Vagina (tissue), 2 donors: ENCODE results near the gene ZCCHC7. TPM values are rescaled to one million over a fixed set of nuclear protein-coding genes. Genes with fewer than 3 reads are reported as not detected.

Experiments used
- DNase-seq, 2 donors: peaks; one replicate each; pipeline ENCODE4 v3.0.0-alpha.2; 2017; ENCODE audit errors: extremely low spot score in 2 of 2
- H3K27ac ChIP-seq: fragments of 200-600 bp; sonication (generic); one replicate; pipeline ENCODE4 v1.5.1; 2019
- H3K27me3 ChIP-seq: fragments of 200-600 bp; sonication (generic); one replicate; pipeline ENCODE4 v1.5.1; 2019
- H3K36me3 ChIP-seq, 2 donors: fragments of 200-600 bp; sonication (generic); one replicate each; pipeline ENCODE4 v1.5.1; 2017 to 2019
- H3K4me1 ChIP-seq: fragments of 200-600 bp; sonication (generic); one replicate; pipeline ENCODE4 v1.5.1; 2019
- H3K4me3 ChIP-seq, 2 donors: fragments of 200-600 bp; sonication (generic); 1 replicate in 1 of 2; 2 replicates in 1 of 2; pipeline ENCODE4 v1.5.1; 2016 to 2019
- H3K9me3 ChIP-seq: fragments of 200-600 bp; sonication (generic); one replicate; pipeline ENCODE4 v1.5.1; 2019
- CTCF ChIP-seq, 3 experiments: fragments of 450-650 bp in 2 of 3; fragments of 200-600 bp in 1 of 3; sonication (generic) in 1 of 3; IDR thresholded peaks; one replicate each; pipeline ENCODE4 v1.5.1; 2017 to 2019; ENCODE audit warnings: antibody characterized with exemption in 3 of 3, mild to moderate bottlenecking in 2 of 3, moderate library complexity in 2 of 3
- POLR2A ChIP-seq, 2 donors: fragments of 450-650 bp; IDR thresholded peaks; one replicate each; pipeline ENCODE4 v1.6.1; 2017; ENCODE audit warnings: antibody characterized with exemption in 2 of 2, mild to moderate bottlenecking in 2 of 2, moderate library complexity in 2 of 2
- POLR2AphosphoS5 ChIP-seq, 2 donors: sonication (generic); formaldehyde crosslinking; IDR thresholded peaks; one replicate each; pipeline ENCODE4 v1.9.0; 2017; ENCODE audit warnings: antibody characterized with exemption in 2 of 2, mild to moderate bottlenecking in 2 of 2, low read depth in 1 of 2; ENCODE audit not compliant: insufficient read depth in 1 of 2
- intact Hi-C: fragments of 100-400 bp; cut with DNase I; formaldehyde crosslinking; loops from one replicate; pipeline ENCODE4 v1.15.1; 2023
- total RNA-seq: library from RNA; depleted of rRNA; stranded (reverse); fragments of >200 nt; gene quantifications from one replicate; pipeline ENCODE4 v1.2.3, GENCODE V29; 2016

The ZCCHC7 gene
- total RNA-seq, 1 donor from 2014 or later: 15.2 TPM

- Histone ChIP-seq H3K4me1 (no peaks in the 10 kb centered on the region), H3K36me3 (no peaks in the 10 kb centered on the region), H3K27ac (no peak overlapping the region), H3K27me3 (no peaks in the 10 kb centered on the region), H3K4me3 (no peak overlapping the region), H3K9me3 (no peaks in the 10 kb centered on the region)
- TF ChIP-seq POLR2AphosphoS5 (IDR thresholded peaks at IDR 0.05; ENCODE audit: insufficient read depth in 1 of 2, low read depth in 1 of 2): no peak
- no peak for TF ChIP-seq CTCF (IDR thresholded peaks at IDR 0.05)
- no peak for TF ChIP-seq POLR2A (IDR thresholded peaks at IDR 0.05)
- intact Hi-C loops: no loop called here
- no peak for DNase-seq
Observed at GRCh38 chr9:37325778-37326177, 205.4 kb downstream of the ZCCHC7 start.

DNA sequence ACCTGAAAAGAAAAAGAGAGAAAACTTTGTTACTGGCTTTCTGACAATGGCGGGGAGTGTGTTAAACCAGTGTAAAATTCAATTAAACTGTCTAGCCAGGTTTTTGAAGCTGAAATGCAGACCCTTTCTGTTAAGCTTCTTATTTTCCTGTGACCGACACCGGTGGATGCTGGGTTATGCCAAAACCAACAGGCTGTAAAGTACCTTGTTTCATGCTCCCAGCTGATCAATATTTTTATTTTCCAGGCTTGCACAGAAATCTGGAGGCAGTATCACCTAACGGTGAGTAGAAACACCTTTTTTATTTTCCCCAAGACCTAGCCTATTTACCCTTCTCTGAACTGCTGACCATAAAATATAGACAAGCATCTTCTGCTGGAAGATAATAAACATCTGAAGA lies 207.2 kb downstream of the ZCCHC7 start:
- intact Hi-C loops: no loop called here

GRCh38 chr9:37328556-37329227 lies 208.3 kb downstream of the ZCCHC7 start:
- Histone ChIP-seq H3K27ac (no peak overlapping the region), H3K4me1 (no peaks in the 10 kb centered on the region), H3K36me3 (no peaks in the 10 kb centered on the region), H3K4me3 (no peak overlapping the region), H3K27me3 (no peaks in the 10 kb centered on the region), H3K9me3 (no peaks in the 10 kb centered on the region)
- TF ChIP-seq POLR2AphosphoS5 (IDR thresholded peaks at IDR 0.05; ENCODE audit: insufficient read depth in 1 of 2, low read depth in 1 of 2) (no peak), CTCF (IDR thresholded peaks at IDR 0.05) (no peak), POLR2A (IDR thresholded peaks at IDR 0.05) (no peak)
- no peak for DNase-seq
- intact Hi-C loops: no loop called here

More for the DNA sequence above, 207.2 kb downstream of the ZCCHC7 start:
- Histone ChIP-seq H3K27me3 (no peaks in the 10 kb centered on the region), H3K27ac (no peak overlapping the region), H3K4me3 (no peak overlapping the region), H3K9me3 (no peaks in the 10 kb centered on the region), H3K36me3 (no peaks in the 10 kb centered on the region), H3K4me1 (no peaks in the 10 kb centered on the region)
- DNase-seq: no peak
- no peak for TF ChIP-seq POLR2A (IDR thresholded peaks at IDR 0.05)
- TF ChIP-seq POLR2AphosphoS5 (IDR thresholded peaks at IDR 0.05; ENCODE audit: insufficient read depth in 1 of 2, low read depth in 1 of 2): no peak
- no peak for TF ChIP-seq CTCF (IDR thresholded peaks at IDR 0.05)

DNA sequence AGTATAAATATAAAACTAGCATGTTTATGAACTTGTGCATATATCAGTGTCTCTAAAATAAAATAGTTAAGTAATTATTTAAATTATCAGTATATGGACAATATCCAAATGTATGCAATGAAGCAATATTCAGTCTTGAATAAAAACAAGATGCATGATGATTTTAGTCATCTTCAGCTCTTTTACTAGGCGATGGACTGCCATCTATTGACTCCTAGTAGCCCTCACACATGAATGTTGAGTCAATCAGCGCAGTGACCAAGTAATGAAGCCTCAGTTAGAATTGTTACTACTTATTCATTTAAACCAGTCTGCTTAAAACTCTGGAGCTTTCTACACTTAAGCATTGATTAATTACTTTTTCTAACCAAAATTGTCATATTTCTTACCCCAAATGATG lies 209.2 kb downstream of the ZCCHC7 start:
- intact Hi-C loops: no loop called here
- H3K27ac ChIP-seq: no peak overlapping the region
- H3K36me3 ChIP-seq: no peaks in the 10 kb centered on the region
- no peaks in the 10 kb centered on the region for H3K9me3 ChIP-seq
- H3K4me3 ChIP-seq: no peak overlapping the region
- DNase-seq: no peak
- TF ChIP-seq POLR2AphosphoS5 (IDR thresholded peaks at IDR 0.05; ENCODE audit: insufficient read depth in 1 of 2, low read depth in 1 of 2): no peak
- TF ChIP-seq CTCF (IDR thresholded peaks at IDR 0.05): no peak
- no peak for TF ChIP-seq POLR2A (IDR thresholded peaks at IDR 0.05)
- H3K27me3 ChIP-seq: no peaks in the 10 kb centered on the region
- H3K4me1 ChIP-seq: no peaks in the 10 kb centered on the region

DNA sequence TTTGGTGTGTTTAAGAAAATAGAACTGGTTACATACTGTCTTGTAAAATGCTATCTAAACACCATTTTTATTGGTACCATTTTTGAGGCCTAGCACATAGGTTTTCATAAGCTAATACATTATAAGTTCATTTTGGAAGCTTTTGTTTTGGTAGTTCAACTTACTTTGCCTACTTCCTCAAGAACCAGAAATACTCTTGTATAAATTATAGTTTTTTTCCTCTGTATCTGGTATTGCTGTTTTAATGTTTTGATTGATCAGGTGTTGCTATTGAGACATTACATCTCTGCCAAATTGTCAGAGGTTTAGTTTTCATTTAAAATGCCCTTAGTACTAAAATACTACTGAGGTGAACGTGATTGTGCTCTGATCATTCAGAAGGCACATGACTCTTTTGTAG lies 211.5 kb downstream of the ZCCHC7 start:
- no peaks in the 10 kb centered on the region for H3K9me3 ChIP-seq
- no peak for TF ChIP-seq POLR2AphosphoS5 (IDR thresholded peaks at IDR 0.05; ENCODE audit: insufficient read depth in 1 of 2, low read depth in 1 of 2)
- TF ChIP-seq CTCF (IDR thresholded peaks at IDR 0.05): no peak
- TF ChIP-seq POLR2A (IDR thresholded peaks at IDR 0.05): no peak
- DNase-seq: no peak
- H3K4me1 ChIP-seq: no peaks in the 10 kb centered on the region
- H3K4me3 ChIP-seq: no peak overlapping the region
- no peak overlapping the region for H3K27ac ChIP-seq
- H3K36me3 ChIP-seq: no peaks in the 10 kb centered on the region
- intact Hi-C loops: no loop called here
- H3K27me3 ChIP-seq: no peaks in the 10 kb centered on the region
